ENCODE measurements around the gene CMPK2. TPM values are rescaled to one million over a fixed set of nuclear protein-coding genes. Genes with fewer than 3 reads are reported as not detected.
"Not testable (repeated sequence)": the region's sequence is repeated elsewhere in the genome, so short reads cannot be mapped to it uniquely, and the experiment has no call there.

Gene CMPK2
- total and polyA plus RNA-seq, 2 donors: 9.3 to 27.2 TPM

GRCh38 chr2:6906165-6906741 lies 40.5 kb upstream of the CMPK2 start:
- 91% methylated on average over 1 of the region's 1 CpG for WGBS
- Histone ChIP-seq H3K36me3 (ENCODE audit: control insufficient read depth in 2 of 2, insufficient read depth in 2 of 2, low read length in 1 of 2) (no peaks in the 10 kb centered on the region), H3K4me3 (ENCODE audit: low read length in 2 of 2) (no peak overlapping the region), H3K27ac (ENCODE audit: low read depth in 1 of 2, low read length in 1 of 2) (no peak overlapping the region), H3K27me3 (ENCODE audit: control insufficient read depth in 2 of 2, insufficient read depth in 1 of 2, low read length in 1 of 2) (no peaks in the 10 kb centered on the region), H3K9me3 (ENCODE audit: control insufficient read depth in 2 of 2, insufficient read depth in 1 of 2, low read length in 1 of 2) (peaks cover 0 to 10% of the 10 kb centered on the region in 2 donors), H3K4me1 (ENCODE audit: control insufficient read depth in 2 of 2, insufficient read depth in 2 of 2, low read length in 2 of 2) (peaks cover 23 to 28% of the 10 kb centered on the region in 2 donors)
- no peak for DNase-seq (ENCODE audit: low read depth in 6 of 9, low spot score in 9 of 9)

DNA sequence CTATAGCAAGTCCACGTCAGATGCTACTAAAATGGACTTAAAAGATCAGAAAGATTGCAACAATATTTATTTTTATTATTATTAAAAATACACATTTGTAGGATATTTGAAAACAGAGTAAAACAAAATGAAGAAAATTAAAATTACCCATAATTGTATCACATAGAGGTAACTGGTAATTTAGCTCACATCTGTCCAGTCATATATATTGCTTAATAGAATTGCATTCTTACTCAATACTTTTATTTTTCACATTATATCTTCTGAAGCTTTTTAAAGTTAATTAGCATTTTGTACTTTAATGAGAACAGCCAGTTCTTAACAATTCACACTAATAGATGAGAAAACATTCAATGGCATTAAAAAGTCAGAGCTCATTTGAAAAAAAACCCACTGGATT lies 40.0 kb upstream of the CMPK2 start:
- peaks cover 0 to 10% of the 10 kb centered on the region in 2 donors for H3K9me3 ChIP-seq (ENCODE audit: control insufficient read depth in 2 of 2, insufficient read depth in 1 of 2, low read length in 1 of 2)
- WGBS: 97% methylated on average over 1 of the region's 1 CpG
- H3K36me3 ChIP-seq (ENCODE audit: control insufficient read depth in 2 of 2, insufficient read depth in 2 of 2, low read length in 1 of 2): no peaks in the 10 kb centered on the region
- H3K27ac ChIP-seq (ENCODE audit: low read depth in 1 of 2, low read length in 1 of 2): no peak overlapping the region
- peaks cover 18 to 22% of the 10 kb centered on the region in 2 donors for H3K4me1 ChIP-seq (ENCODE audit: control insufficient read depth in 2 of 2, insufficient read depth in 2 of 2, low read length in 2 of 2)
- H3K27me3 ChIP-seq (ENCODE audit: control insufficient read depth in 2 of 2, insufficient read depth in 1 of 2, low read length in 1 of 2): no peaks in the 10 kb centered on the region
- DNase-seq (ENCODE audit: low read depth in 6 of 9, low spot score in 9 of 9): no peak
- no peak overlapping the region for H3K4me3 ChIP-seq (ENCODE audit: low read length in 2 of 2)

DNA sequence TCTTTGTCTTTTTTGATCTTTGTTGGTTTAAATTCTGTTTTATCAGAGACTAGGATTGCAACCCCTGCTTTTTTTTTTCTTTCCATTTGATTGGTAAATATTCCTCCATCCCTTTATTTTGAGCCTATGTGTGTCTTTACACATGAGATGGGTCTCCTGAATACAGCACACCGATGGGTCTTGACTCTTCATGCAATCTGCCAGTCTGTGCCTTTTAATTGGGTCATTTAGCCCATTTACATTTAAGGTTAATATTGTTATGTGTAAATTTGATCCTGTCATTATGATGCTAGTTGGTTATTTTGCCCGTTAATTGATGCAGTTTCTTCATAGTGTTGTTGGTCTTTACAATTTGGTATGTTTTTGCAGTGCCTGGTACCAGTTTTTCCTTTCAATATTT lies 36.9 kb upstream of the CMPK2 start:
- not testable (repeated sequence) for H3K4me3 ChIP-seq (ENCODE audit: low read length in 2 of 2); H3K36me3 ChIP-seq (ENCODE audit: control insufficient read depth in 2 of 2, insufficient read depth in 2 of 2, low read length in 1 of 2); H3K4me1 ChIP-seq (ENCODE audit: control insufficient read depth in 2 of 2, insufficient read depth in 2 of 2, low read length in 2 of 2); DNase-seq (ENCODE audit: low read depth in 6 of 9, low spot score in 9 of 9); H3K27ac ChIP-seq (ENCODE audit: low read depth in 1 of 2, low read length in 1 of 2); H3K27me3 ChIP-seq (ENCODE audit: control insufficient read depth in 2 of 2, insufficient read depth in 1 of 2, low read length in 1 of 2)
- 98% methylated on average over 2 of the region's 2 CpGs for WGBS
- peaks cover 0 to 10% of the 10 kb centered on the region in 2 donors for H3K9me3 ChIP-seq (ENCODE audit: control insufficient read depth in 2 of 2, insufficient read depth in 1 of 2, low read length in 1 of 2)

DNA sequence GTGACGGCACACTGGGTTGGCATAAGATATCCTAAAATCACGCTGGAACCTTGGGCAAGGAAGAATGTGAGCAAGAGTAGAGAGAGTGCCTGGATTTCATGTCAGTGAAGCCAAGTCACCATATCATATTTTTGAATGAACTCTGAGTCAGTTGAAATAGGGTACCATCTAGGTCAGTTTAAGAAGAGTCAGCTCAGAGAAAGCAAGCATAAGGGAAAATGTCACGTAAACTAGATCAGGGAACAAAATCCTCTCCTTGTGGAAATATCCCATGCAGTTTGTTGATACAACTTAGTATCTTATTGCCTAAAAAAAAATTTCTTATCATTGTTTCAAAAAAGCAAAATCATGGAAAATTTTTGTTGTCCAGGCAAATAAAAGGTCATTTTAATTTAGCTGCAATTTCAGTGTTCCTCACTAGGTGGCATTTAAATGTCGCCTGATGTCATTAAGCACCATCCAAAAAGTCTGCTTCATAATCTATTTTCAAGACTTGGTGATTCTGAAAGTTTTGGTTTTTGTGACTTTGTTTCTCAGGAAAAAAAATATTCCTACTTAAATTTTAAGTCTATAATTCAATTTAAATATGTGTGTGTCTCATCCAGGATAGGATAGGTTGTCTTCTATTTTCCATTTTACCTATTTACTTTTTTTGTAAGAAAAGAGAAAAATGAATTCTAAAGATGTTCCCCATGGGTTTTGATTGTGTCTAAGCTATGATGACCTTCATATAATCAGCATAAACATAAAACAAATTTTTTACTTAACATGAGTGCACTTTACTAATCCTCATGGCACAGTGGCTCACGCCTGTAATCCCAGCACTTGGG lies 31.4 kb upstream of the CMPK2 start:
- DNase-seq (ENCODE audit: low read depth in 6 of 9, low spot score in 9 of 9): peak in 1 of 9 donors; percentile 72
- H3K27me3 ChIP-seq (ENCODE audit: control insufficient read depth in 2 of 2, insufficient read depth in 1 of 2, low read length in 1 of 2): no peaks in the 10 kb centered on the region
- no peak overlapping the region for H3K4me3 ChIP-seq (ENCODE audit: low read length in 2 of 2)
- peaks cover 6 to 13% of the 10 kb centered on the region in 2 donors for H3K36me3 ChIP-seq (ENCODE audit: control insufficient read depth in 2 of 2, insufficient read depth in 2 of 2, low read length in 1 of 2)
- H3K9me3 ChIP-seq (ENCODE audit: control insufficient read depth in 2 of 2, insufficient read depth in 1 of 2, low read length in 1 of 2): no peaks in the 10 kb centered on the region
- 82% methylated on average over 5 of the region's 5 CpGs for WGBS
- H3K4me1 ChIP-seq (ENCODE audit: control insufficient read depth in 2 of 2, insufficient read depth in 2 of 2, low read length in 2 of 2): no peaks in the 10 kb centered on the region
- no peak overlapping the region for H3K27ac ChIP-seq (ENCODE audit: low read depth in 1 of 2, low read length in 1 of 2)

GRCh38 chr2:6893876-6894482 lies 28.3 kb upstream of the CMPK2 start:
- 96% methylated on average over 2 of the region's 2 CpGs for WGBS
- Histone ChIP-seq H3K36me3 (ENCODE audit: control insufficient read depth in 2 of 2, insufficient read depth in 2 of 2, low read length in 1 of 2) (peaks cover 6 to 15% of the 10 kb centered on the region in 2 donors), H3K27ac (ENCODE audit: low read depth in 1 of 2, low read length in 1 of 2) (no peak overlapping the region), H3K4me3 (ENCODE audit: low read length in 2 of 2) (no peak overlapping the region), H3K9me3 (ENCODE audit: control insufficient read depth in 2 of 2, insufficient read depth in 1 of 2, low read length in 1 of 2) (no peaks in the 10 kb centered on the region), H3K27me3 (ENCODE audit: control insufficient read depth in 2 of 2, insufficient read depth in 1 of 2, low read length in 1 of 2) (no peaks in the 10 kb centered on the region), H3K4me1 (ENCODE audit: control insufficient read depth in 2 of 2, insufficient read depth in 2 of 2, low read length in 2 of 2) (no peaks in the 10 kb centered on the region)
- DNase-seq (ENCODE audit: low read depth in 6 of 9, low spot score in 9 of 9): no peak

- Histone ChIP-seq H3K36me3 (ENCODE audit: control insufficient read depth in 2 of 2, insufficient read depth in 2 of 2, low read length in 1 of 2) (peaks cover 3 to 5% of the 10 kb centered on the region in 2 donors), H3K27me3 (ENCODE audit: control insufficient read depth in 2 of 2, insufficient read depth in 1 of 2, low read length in 1 of 2) (no peaks in the 10 kb centered on the region), H3K4me3 (ENCODE audit: low read length in 2 of 2) (no peak overlapping the region), H3K27ac (ENCODE audit: low read depth in 1 of 2, low read length in 1 of 2) (no peak overlapping the region), H3K4me1 (ENCODE audit: control insufficient read depth in 2 of 2, insufficient read depth in 2 of 2, low read length in 2 of 2) (peaks cover 13 to 23% of the 10 kb centered on the region in 2 donors), H3K9me3 (ENCODE audit: control insufficient read depth in 2 of 2, insufficient read depth in 1 of 2, low read length in 1 of 2) (no peaks in the 10 kb centered on the region)
- 98% methylated on average over 4 of the region's 4 CpGs for WGBS
- no peak for DNase-seq (ENCODE audit: low read depth in 6 of 9, low spot score in 9 of 9)
These were observed 23.0 kb upstream of the CMPK2 start for GRCh38 chr2:6888724-6889123.

GRCh38 chr2:6887751-6888192 lies 22.1 kb upstream of the CMPK2 start:
- peak in 6 of 9 donors; percentile 36 to 82 (median 58) for DNase-seq (ENCODE audit: low read depth in 6 of 9, low spot score in 9 of 9)

GRCh38 chr2:6885968-6886367 lies 20.3 kb upstream of the CMPK2 start:
- Histone ChIP-seq H3K9me3 (ENCODE audit: control insufficient read depth in 2 of 2, insufficient read depth in 1 of 2, low read length in 1 of 2) (no peaks in the 10 kb centered on the region), H3K4me1 (ENCODE audit: control insufficient read depth in 2 of 2, insufficient read depth in 2 of 2, low read length in 2 of 2) (peaks cover 13 to 40% of the 10 kb centered on the region in 2 donors), H3K4me3 (ENCODE audit: low read length in 2 of 2) (no peak overlapping the region), H3K27me3 (ENCODE audit: control insufficient read depth in 2 of 2, insufficient read depth in 1 of 2, low read length in 1 of 2) (no peaks in the 10 kb centered on the region), H3K27ac (ENCODE audit: low read depth in 1 of 2, low read length in 1 of 2) (no peak overlapping the region), H3K36me3 (ENCODE audit: control insufficient read depth in 2 of 2, insufficient read depth in 2 of 2, low read length in 1 of 2) (peaks cover 0 to 2% of the 10 kb centered on the region in 2 donors)
- DNase-seq (ENCODE audit: low read depth in 6 of 9, low spot score in 9 of 9): no peak
- 91% methylated on average over 3 of the region's 3 CpGs for WGBS

More at GRCh38 chr2:6887751-6888192, 22.1 kb upstream of the CMPK2 start:
- H3K4me3 ChIP-seq (ENCODE audit: low read length in 2 of 2): no peak overlapping the region
- 23% methylated on average over 3 of the region's 3 CpGs for WGBS
- no peaks in the 10 kb centered on the region for H3K9me3 ChIP-seq (ENCODE audit: control insufficient read depth in 2 of 2, insufficient read depth in 1 of 2, low read length in 1 of 2)
- H3K36me3 ChIP-seq (ENCODE audit: control insufficient read depth in 2 of 2, insufficient read depth in 2 of 2, low read length in 1 of 2): peaks cover 3 to 4% of the 10 kb centered on the region in 2 donors
- peaks cover 13 to 29% of the 10 kb centered on the region in 2 donors for H3K4me1 ChIP-seq (ENCODE audit: control insufficient read depth in 2 of 2, insufficient read depth in 2 of 2, low read length in 2 of 2)
- peak overlapping the region; percentile 42 to 81 for H3K27ac ChIP-seq (ENCODE audit: low read depth in 1 of 2, low read length in 1 of 2)
- H3K27me3 ChIP-seq (ENCODE audit: control insufficient read depth in 2 of 2, insufficient read depth in 1 of 2, low read length in 1 of 2): no peaks in the 10 kb centered on the region

- no peak overlapping the region for H3K4me3 ChIP-seq (ENCODE audit: low read length in 2 of 2)
- H3K27me3 ChIP-seq (ENCODE audit: control insufficient read depth in 2 of 2, insufficient read depth in 1 of 2, low read length in 1 of 2): no peaks in the 10 kb centered on the region
- no peak overlapping the region for H3K27ac ChIP-seq (ENCODE audit: low read depth in 1 of 2, low read length in 1 of 2)
- DNase-seq (ENCODE audit: low read depth in 6 of 9, low spot score in 9 of 9): no peak
- H3K36me3 ChIP-seq (ENCODE audit: control insufficient read depth in 2 of 2, insufficient read depth in 2 of 2, low read length in 1 of 2): peaks cover 0 to 2% of the 10 kb centered on the region in 2 donors
- H3K9me3 ChIP-seq (ENCODE audit: control insufficient read depth in 2 of 2, insufficient read depth in 1 of 2, low read length in 1 of 2): no peaks in the 10 kb centered on the region
- 97% methylated on average over 2 of the region's 2 CpGs for WGBS
- peaks cover 14 to 41% of the 10 kb centered on the region in 2 donors for H3K4me1 ChIP-seq (ENCODE audit: control insufficient read depth in 2 of 2, insufficient read depth in 2 of 2, low read length in 2 of 2)
These were observed 19.8 kb upstream of the CMPK2 start for GRCh38 chr2:6885551-6885950.
